ENCODE results near the gene NFKBIZ.

Gene NFKBIZ

GRCh38 chr3:101828691-101829436 lies 20.4 kb upstream of the NFKBIZ start:
- peak overlapping the region; percentile 29 to 85 for H3K4me3 ChIP-seq (ENCODE audit: insufficient read depth in 1 of 2, low read depth in 1 of 2, low read length in 2 of 2)
- H2BK15ac ChIP-seq (ENCODE audit: low read depth, poor library complexity, severe bottlenecking), result no peak overlapping the region
- H3K9ac ChIP-seq (ENCODE audit: low read length), result peak overlapping the region; percentile 97
- H3K9me3 ChIP-seq (ENCODE audit: control insufficient read depth, low read length), result no peaks in the 10 kb centered on the region
- peaks cover 17% of the 10 kb centered on the region for H3K79me1 ChIP-seq (replicated peaks; ENCODE audit: low read length, poor library complexity, severe bottlenecking)
- H3K23ac ChIP-seq (ENCODE audit: low read length in 2 of 2), result no peak overlapping the region
- no peak overlapping the region for H3K27ac ChIP-seq (ENCODE audit: low read length, poor library complexity, severe bottlenecking)
- H2AFZ ChIP-seq (ENCODE audit: low read depth, low read length), result no peak overlapping the region
- H3K18ac ChIP-seq (ENCODE audit: low read depth in 1 of 2, low read length in 2 of 2), result no peak overlapping the region
- H4K91ac ChIP-seq (ENCODE audit: low read length), result no peak overlapping the region
- peak overlapping the region in 1 of 2 experiments; percentile 45 for H2BK12ac ChIP-seq (ENCODE audit: low read length in 2 of 2)
- H2BK120ac ChIP-seq (ENCODE audit: low read depth, low read length), result no peak overlapping the region
- H2AK5ac ChIP-seq (ENCODE audit: low read length, severe bottlenecking), result no peak overlapping the region
- no peak overlapping the region for H3K4ac ChIP-seq (ENCODE audit: low read depth in 1 of 2, low read length in 2 of 2)
- H3K27me3 ChIP-seq (ENCODE audit: control insufficient read depth in 1 of 2, insufficient read depth in 1 of 2, low read length in 2 of 2), result no peaks in the 10 kb centered on the region
- peak overlapping the region in 1 of 2 experiments; percentile 19 for H3K14ac ChIP-seq (ENCODE audit: low read length in 2 of 2)
- 36% methylated on average over 7 of the region's 9 CpGs for WGBS
- peak; percentile 77 for DNase-seq
- no peak overlapping the region for H2BK5ac ChIP-seq (ENCODE audit: low read depth, low read length, poor library complexity, severe bottlenecking)
- peak overlapping the region; percentile 1 for H4K8ac ChIP-seq (ENCODE audit: low read length)
- H3K36me3 ChIP-seq (ENCODE audit: control insufficient read depth in 1 of 2, insufficient read depth in 2 of 2, low read depth in 1 of 2, low read length in 2 of 2), result peaks cover 4 to 5% of the 10 kb centered on the region in 2 experiments
- peak overlapping the region; percentile 58 for H3K4me2 ChIP-seq (ENCODE audit: low read length, poor library complexity, severe bottlenecking)
- no peaks in the 10 kb centered on the region for H3K4me1 ChIP-seq (ENCODE audit: control insufficient read depth, insufficient read depth, low read depth, low read length)

DNA sequence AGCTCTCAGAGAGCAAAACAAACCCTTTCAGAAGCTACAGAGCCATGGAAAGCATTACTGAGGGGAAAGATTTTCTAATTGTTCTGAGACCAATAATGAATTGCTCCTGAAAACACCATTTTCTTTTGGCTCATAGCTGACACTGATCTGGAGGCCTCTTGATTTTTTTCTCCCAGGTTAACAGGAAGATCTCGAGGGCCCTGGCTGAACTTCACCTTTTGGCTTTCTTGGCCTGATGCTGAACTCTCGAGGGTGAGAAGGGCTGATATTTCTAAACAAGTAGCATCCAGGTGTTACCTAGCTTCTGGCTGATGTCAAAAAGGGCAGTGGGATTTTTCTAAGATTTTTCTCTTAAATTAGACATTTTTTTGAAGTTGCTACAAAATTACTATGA lies 19.9 kb upstream of the NFKBIZ start:
- peak overlapping the region in 1 of 2 experiments; percentile 85 for H3K4me3 ChIP-seq (ENCODE audit: insufficient read depth in 1 of 2, low read depth in 1 of 2, low read length in 2 of 2)
- H3K27ac ChIP-seq (ENCODE audit: low read length, poor library complexity, severe bottlenecking), result no peak overlapping the region
- H4K8ac ChIP-seq (ENCODE audit: low read length), result no peak overlapping the region
- H3K14ac ChIP-seq (ENCODE audit: low read length in 2 of 2), result no peak overlapping the region
- no peaks in the 10 kb centered on the region for H3K27me3 ChIP-seq (ENCODE audit: control insufficient read depth in 1 of 2, insufficient read depth in 1 of 2, low read length in 2 of 2)
- 70% methylated on average over 1 of the region's 2 CpGs for WGBS
- H3K4me1 ChIP-seq (ENCODE audit: control insufficient read depth, insufficient read depth, low read depth, low read length), result no peaks in the 10 kb centered on the region
- H2AFZ ChIP-seq (ENCODE audit: low read depth, low read length), result no peak overlapping the region
- no peak overlapping the region for H2BK5ac ChIP-seq (ENCODE audit: low read depth, low read length, poor library complexity, severe bottlenecking)
- no peak overlapping the region for H2BK15ac ChIP-seq (ENCODE audit: low read depth, poor library complexity, severe bottlenecking)
- H3K18ac ChIP-seq (ENCODE audit: low read depth in 1 of 2, low read length in 2 of 2), result no peak overlapping the region
- no peak overlapping the region for H3K23ac ChIP-seq (ENCODE audit: low read length in 2 of 2)
- H3K79me1 ChIP-seq (replicated peaks; ENCODE audit: low read length, poor library complexity, severe bottlenecking), result peaks cover 18% of the 10 kb centered on the region
- H2AK5ac ChIP-seq (ENCODE audit: low read length, severe bottlenecking), result no peak overlapping the region
- no peak for DNase-seq
- H3K36me3 ChIP-seq (ENCODE audit: control insufficient read depth in 1 of 2, insufficient read depth in 2 of 2, low read depth in 1 of 2, low read length in 2 of 2), result peaks cover 4 to 5% of the 10 kb centered on the region in 2 experiments
- no peak overlapping the region for H2BK12ac ChIP-seq (ENCODE audit: low read length in 2 of 2)
- peak overlapping the region; percentile 97 for H3K9ac ChIP-seq (ENCODE audit: low read length)
- H4K91ac ChIP-seq (ENCODE audit: low read length), result no peak overlapping the region
- peak overlapping the region; percentile 45 for H3K4me2 ChIP-seq (ENCODE audit: low read length, poor library complexity, severe bottlenecking)
- no peaks in the 10 kb centered on the region for H3K9me3 ChIP-seq (ENCODE audit: control insufficient read depth, low read length)
- H2BK120ac ChIP-seq (ENCODE audit: low read depth, low read length), result no peak overlapping the region
- H3K4ac ChIP-seq (ENCODE audit: low read depth in 1 of 2, low read length in 2 of 2), result no peak overlapping the region

GRCh38 chr3:101829874-101830273 lies 19.4 kb upstream of the NFKBIZ start:
- Histone ChIP-seq H3K4me1 (ENCODE audit: control insufficient read depth, insufficient read depth, low read depth, low read length) (no peaks in the 10 kb centered on the region), H3K18ac (ENCODE audit: low read depth in 1 of 2, low read length in 2 of 2) (no peak overlapping the region), H3K4ac (ENCODE audit: low read depth in 1 of 2, low read length in 2 of 2) (no peak overlapping the region), H3K4me3 (ENCODE audit: insufficient read depth in 1 of 2, low read depth in 1 of 2, low read length in 2 of 2) (no peak overlapping the region), H2BK15ac (ENCODE audit: low read depth, poor library complexity, severe bottlenecking) (no peak overlapping the region), H2BK5ac (ENCODE audit: low read depth, low read length, poor library complexity, severe bottlenecking) (no peak overlapping the region), H3K36me3 (ENCODE audit: control insufficient read depth in 1 of 2, insufficient read depth in 2 of 2, low read depth in 1 of 2, low read length in 2 of 2) (peaks cover 5 to 6% of the 10 kb centered on the region in 2 experiments), H3K27ac (ENCODE audit: low read length, poor library complexity, severe bottlenecking) (no peak overlapping the region), H3K23ac (ENCODE audit: low read length in 2 of 2) (no peak overlapping the region), H2BK120ac (ENCODE audit: low read depth, low read length) (no peak overlapping the region), H2BK12ac (ENCODE audit: low read length in 2 of 2) (no peak overlapping the region), H3K9me3 (ENCODE audit: control insufficient read depth, low read length) (no peaks in the 10 kb centered on the region), H3K4me2 (ENCODE audit: low read length, poor library complexity, severe bottlenecking) (no peak overlapping the region), H3K9ac (ENCODE audit: low read length) (peak overlapping the region; percentile 97), H2AK5ac (ENCODE audit: low read length, severe bottlenecking) (no peak overlapping the region), H3K79me1 (replicated peaks; ENCODE audit: low read length, poor library complexity, severe bottlenecking) (peaks cover 18% of the 10 kb centered on the region), H4K8ac (ENCODE audit: low read length) (no peak overlapping the region), H3K14ac (ENCODE audit: low read length in 2 of 2) (no peak overlapping the region), H4K91ac (ENCODE audit: low read length) (no peak overlapping the region), H3K27me3 (ENCODE audit: control insufficient read depth in 1 of 2, insufficient read depth in 1 of 2, low read length in 2 of 2) (no peaks in the 10 kb centered on the region), H2AFZ (ENCODE audit: low read depth, low read length) (no peak overlapping the region)
- no peak for DNase-seq
- no CpG with 5 or more reads among the region's 2 CpGs for WGBS

GRCh38 chr3:101833446-101833974 lies 15.8 kb upstream of the NFKBIZ start:
- over 99% methylated on average over 2 of the region's 2 CpGs for WGBS
- no peak for DNase-seq
- Histone ChIP-seq H2BK5ac (ENCODE audit: low read depth, low read length, poor library complexity, severe bottlenecking) (no peak overlapping the region), H3K27ac (ENCODE audit: low read length, poor library complexity, severe bottlenecking) (no peak overlapping the region), H3K23ac (ENCODE audit: low read length in 2 of 2) (no peak overlapping the region), H2BK12ac (ENCODE audit: low read length in 2 of 2) (no peak overlapping the region), H3K9ac (ENCODE audit: low read length) (no peak overlapping the region), H3K36me3 (ENCODE audit: control insufficient read depth in 1 of 2, insufficient read depth in 2 of 2, low read depth in 1 of 2, low read length in 2 of 2) (peaks cover 5 to 10% of the 10 kb centered on the region in 2 experiments), H2BK120ac (ENCODE audit: low read depth, low read length) (no peak overlapping the region), H2BK15ac (ENCODE audit: low read depth, poor library complexity, severe bottlenecking) (no peak overlapping the region), H3K14ac (ENCODE audit: low read length in 2 of 2) (no peak overlapping the region), H3K79me1 (replicated peaks; ENCODE audit: low read length, poor library complexity, severe bottlenecking) (peaks cover 30% of the 10 kb centered on the region), H3K18ac (ENCODE audit: low read depth in 1 of 2, low read length in 2 of 2) (no peak overlapping the region), H3K4me3 (ENCODE audit: insufficient read depth in 1 of 2, low read depth in 1 of 2, low read length in 2 of 2) (no peak overlapping the region), H3K4me1 (ENCODE audit: control insufficient read depth, insufficient read depth, low read depth, low read length) (no peaks in the 10 kb centered on the region), H3K4ac (ENCODE audit: low read depth in 1 of 2, low read length in 2 of 2) (no peak overlapping the region), H3K27me3 (ENCODE audit: control insufficient read depth in 1 of 2, insufficient read depth in 1 of 2, low read length in 2 of 2) (no peaks in the 10 kb centered on the region), H2AK5ac (ENCODE audit: low read length, severe bottlenecking) (no peak overlapping the region), H4K91ac (ENCODE audit: low read length) (no peak overlapping the region), H3K4me2 (ENCODE audit: low read length, poor library complexity, severe bottlenecking) (no peak overlapping the region), H4K8ac (ENCODE audit: low read length) (no peak overlapping the region), H2AFZ (ENCODE audit: low read depth, low read length) (no peak overlapping the region), H3K9me3 (ENCODE audit: control insufficient read depth, low read length) (no peaks in the 10 kb centered on the region)

Measured in mesenchymal stem cell (in vitro differentiated cells and primary cell).